ENCODE measurements around the gene LRRC32.

- TF ChIP-seq POLR2A (IDR thresholded peaks at IDR 0.05) (no peak), CTCF (IDR thresholded peaks at IDR 0.05) (no peak), EP300 (IDR thresholded peaks at IDR 0.05) (no peak)
Observed at GRCh38 chr11:76653012-76653673, 17.4 kb downstream of the LRRC32 start.
